GM10266 (cell line): Measurements from ENCODE around the gene RPUSD1.

Source experiments
- DNase-seq: peaks from one replicate; pipeline ENCODE4 v3.0.0; 2012; ENCODE audit errors: extremely low spot score
- TF ChIP-seq, protein P1 (sequence below): IDR thresholded peaks from 2 replicates; pipeline ENCODE4 v1.5.1; 2012; ENCODE audit warnings: mild to moderate bottlenecking, low read depth; ENCODE audit not compliant: control insufficient read depth, insufficient read depth; ENCODE audit errors: missing control alignments

The RPUSD1 gene

DNA sequence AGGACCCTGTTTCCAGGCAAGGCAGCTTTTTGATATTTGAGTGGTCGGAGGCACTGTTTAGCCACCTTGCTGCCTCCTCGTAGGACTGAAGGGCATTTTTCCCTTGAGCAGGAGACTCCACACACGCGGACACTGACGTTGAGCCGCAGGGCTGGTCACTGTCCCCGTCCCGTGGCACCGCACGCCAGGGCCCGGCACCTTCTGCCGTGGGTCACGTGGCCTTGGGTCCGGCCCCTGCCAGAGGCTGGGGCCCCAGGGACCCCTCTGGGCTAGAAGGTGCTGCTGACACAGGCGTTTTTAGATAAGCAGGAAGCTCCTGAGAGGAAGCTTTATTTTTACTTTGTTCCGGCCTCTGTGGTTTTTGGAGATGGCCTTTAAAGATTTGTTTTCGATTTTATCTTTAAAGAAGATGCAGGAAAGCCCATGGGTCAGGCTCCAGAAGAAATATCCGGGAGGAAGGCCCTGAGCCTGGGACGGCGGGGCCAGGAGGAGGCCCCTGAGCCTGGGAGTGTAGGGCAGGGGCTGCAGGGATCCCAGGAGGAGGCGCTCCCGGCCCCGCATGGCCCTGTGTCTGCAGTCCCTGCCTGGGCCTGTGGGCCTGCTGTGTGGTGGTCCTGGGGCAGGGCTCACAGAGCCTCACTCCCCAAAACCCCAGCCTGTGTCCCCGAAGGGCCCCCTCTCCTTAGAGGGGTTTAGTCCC, 42.8 kb upstream of the RPUSD1 start:
- TF ChIP-seq, protein P1, sequence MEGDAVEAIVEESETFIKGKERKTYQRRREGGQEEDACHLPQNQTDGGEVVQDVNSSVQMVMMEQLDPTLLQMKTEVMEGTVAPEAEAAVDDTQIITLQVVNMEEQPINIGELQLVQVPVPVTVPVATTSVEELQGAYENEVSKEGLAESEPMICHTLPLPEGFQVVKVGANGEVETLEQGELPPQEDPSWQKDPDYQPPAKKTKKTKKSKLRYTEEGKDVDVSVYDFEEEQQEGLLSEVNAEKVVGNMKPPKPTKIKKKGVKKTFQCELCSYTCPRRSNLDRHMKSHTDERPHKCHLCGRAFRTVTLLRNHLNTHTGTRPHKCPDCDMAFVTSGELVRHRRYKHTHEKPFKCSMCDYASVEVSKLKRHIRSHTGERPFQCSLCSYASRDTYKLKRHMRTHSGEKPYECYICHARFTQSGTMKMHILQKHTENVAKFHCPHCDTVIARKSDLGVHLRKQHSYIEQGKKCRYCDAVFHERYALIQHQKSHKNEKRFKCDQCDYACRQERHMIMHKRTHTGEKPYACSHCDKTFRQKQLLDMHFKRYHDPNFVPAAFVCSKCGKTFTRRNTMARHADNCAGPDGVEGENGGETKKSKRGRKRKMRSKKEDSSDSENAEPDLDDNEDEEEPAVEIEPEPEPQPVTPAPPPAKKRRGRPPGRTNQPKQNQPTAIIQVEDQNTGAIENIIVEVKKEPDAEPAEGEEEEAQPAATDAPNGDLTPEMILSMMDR, result no peak
- DNase-seq, result no peak

DNA sequence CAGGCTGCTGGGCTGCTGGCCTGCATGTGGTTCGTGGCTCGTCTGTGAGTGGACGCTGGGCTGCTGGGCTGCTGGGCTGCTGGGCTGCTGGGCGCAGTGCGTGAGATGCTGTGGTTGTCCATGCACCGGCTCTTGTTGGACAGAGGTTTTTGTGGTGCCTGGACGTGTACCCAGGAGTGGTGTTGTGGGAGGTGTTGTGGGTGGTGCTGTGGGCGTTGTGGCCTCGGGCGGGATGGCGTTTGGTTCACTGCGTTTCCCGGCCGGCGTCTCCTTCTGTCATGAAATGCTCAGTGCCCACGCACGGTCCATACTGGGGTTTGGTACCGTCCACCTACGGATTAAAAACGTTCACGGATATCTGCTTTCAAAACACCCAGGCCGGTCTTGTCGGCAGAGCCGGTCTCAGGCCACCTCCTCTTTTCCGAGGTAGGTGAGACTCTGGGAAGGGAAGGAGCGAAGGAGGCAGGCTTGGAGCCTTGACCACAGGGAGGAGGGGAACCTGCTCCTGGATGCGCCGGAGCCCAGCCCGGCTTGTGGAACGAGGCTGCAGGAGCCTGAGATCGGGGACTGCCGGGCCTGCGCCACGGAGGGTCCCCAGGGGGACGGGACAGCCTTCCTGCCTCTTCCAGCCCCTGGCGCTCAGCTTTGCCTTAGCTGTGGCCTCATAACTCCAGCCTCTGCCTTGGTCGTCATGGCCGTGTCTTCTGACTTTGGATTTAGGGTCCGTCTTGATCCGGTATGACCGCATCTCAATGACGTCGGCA, 42.1 kb upstream of the RPUSD1 start:
- DNase-seq, result no peak
- TF ChIP-seq, protein P1, result no peak

DNA sequence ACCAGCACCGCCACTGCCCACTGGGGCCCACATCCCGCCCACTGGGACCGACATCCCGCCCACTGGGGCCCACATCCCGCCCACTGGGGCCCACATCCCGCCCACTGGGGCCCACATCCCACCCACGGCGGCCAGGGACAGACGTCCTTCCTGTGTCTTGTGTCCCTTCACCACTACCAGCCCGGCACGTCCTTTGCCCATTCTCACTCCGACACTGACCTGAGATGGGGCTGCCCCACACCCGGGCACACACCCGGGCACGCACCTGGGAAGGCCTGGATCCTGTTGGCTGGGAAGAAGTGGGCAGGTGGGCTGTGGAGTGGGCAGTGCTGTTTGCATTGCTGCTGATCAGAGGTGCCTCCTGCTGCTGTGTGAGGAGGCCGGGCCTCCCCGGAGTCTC, 40.7 kb upstream of the RPUSD1 start:
- no peak for DNase-seq
- TF ChIP-seq, protein P1, result no peak

DNA sequence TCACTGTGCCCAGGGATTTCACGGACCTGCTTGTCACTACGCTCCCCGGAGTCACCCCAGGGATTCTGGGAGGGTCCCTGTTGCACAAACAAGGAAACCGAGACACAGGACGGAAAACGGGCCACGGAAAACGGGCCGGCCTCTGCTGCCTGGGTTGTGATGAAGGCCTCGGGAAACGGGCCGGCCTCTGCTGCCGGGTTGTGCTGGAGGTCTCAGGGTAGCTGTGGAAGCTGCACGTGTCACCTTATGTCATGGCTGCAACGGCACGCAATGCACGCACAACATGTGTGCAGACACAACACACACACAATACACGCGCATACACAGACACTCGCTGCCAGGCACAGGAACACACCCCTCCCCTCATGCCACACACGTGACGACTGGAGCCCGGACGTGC, 39.3 kb upstream of the RPUSD1 start:
- DNase-seq, result no peak
- TF ChIP-seq, protein P1, result no peak

DNA sequence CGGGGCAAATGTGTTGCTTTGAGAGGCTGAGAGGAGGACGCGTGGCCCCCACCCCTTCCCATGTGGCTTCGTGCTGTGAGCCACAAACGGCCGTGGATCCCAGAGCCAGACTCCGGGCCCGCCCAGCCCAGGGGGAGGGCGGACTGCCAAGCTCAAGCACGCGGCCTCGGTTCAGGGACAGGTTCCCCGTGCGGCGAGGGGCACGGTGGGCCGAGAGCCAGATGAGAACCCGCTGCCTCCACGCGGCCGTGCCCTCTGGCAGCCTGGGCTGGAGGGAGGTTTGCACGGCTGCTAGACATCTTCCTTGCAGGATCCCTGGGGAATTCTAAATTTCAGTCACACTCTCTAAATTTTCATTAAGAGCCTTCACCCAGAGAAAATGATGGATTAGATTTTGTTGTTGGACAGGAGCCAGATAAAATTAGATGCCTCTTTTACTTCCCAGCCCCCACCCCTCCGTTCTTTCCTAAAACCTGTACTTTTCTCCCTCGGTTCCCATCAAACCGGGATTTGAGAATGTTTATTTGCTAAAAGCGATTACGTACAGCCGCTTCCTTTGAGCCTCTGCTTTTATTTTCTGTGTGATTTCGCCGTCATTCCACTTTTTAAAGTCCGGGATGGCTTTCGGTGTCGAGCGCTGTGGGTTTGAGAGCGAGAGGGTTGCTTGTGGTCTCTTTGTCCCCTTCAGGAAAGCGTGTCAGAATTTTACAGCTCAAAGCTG, 37.3 kb upstream of the RPUSD1 start:
- no peak for DNase-seq
- TF ChIP-seq, protein P1, result no peak

DNA sequence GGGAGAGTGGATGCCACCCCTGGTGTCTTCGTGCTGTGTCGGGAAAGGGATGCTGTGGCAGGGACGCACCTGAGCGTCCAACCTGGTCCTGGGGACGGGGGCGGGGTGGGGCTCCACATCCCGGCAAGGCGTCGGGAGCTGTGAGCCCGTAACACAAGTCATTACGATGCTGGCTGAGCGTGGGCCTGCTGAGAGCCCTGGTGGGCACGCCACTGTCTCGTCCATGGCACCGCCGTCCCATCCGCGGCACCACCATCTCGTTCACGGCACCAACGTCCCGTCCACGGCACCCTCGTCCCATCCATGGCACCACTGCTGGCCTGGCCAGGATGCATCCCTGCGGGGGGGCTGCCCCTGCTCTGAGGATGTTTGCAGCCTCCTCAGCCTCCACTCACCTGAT, 36.4 kb upstream of the RPUSD1 start:
- TF ChIP-seq, protein P1, result no peak
- no peak for DNase-seq
